Heart left ventricle (tissue), 13 donors: ENCODE results near the gene HNRNPR.

Source experiments
- CTCF ChIP-seq, 12 donors: fragments of 200-600 bp; sonication (generic) in 4 of 12; IDR thresholded peaks; one replicate each; pipeline versions ENCODE4 v1.5.0 to v1.8.0; 2018 to 2022; ENCODE audit warnings: antibody characterized with exemption in 12 of 12, mild to moderate bottlenecking in 5 of 12
- POLR2A ChIP-seq, 2 donors: fragments of 450-650 bp; IDR thresholded peaks; one replicate each; pipeline ENCODE4 v1.6.1; 2017; ENCODE audit warnings: antibody characterized with exemption in 2 of 2, mild to moderate bottlenecking in 2 of 2, moderate library complexity in 2 of 2
- donor health status: ischemic (EF 13 %, LVEDD 7.1; RV severe dilation, severe dysfunction).
- donor health status: DM: no; HTN: yes; CAD: no.
- donor health status: DM: no; HTN: no; CAD: no.
- donor health status: ischemic (EF 25% LVEDD 6.9; RV normal size, moderate dysfunction).
- donor health status: ischemic (EF 25% LVEDD 5.7; RV mildly dilated, moderate dysfunction).
- donor health status: ischemic (EF 35%, LVEDD 5.7; RV mildly dilated, moderate dysfunction).
- donor health status: nonischemic (EF 11% LVEDD 7.7; RV severe dilation, severe dysfunction).
- donor health status: DM: yes; HTN: yes; CAD: no.
- donor health status: PGD.
- donor health status: ischemic (EF 29% LVEDD 5.4; RV normal size, mild dysfunction).
- donor health status: nonischemic (EF 23%, LVEDD 6.1; RV moderate dilation, normal function).

DNA sequence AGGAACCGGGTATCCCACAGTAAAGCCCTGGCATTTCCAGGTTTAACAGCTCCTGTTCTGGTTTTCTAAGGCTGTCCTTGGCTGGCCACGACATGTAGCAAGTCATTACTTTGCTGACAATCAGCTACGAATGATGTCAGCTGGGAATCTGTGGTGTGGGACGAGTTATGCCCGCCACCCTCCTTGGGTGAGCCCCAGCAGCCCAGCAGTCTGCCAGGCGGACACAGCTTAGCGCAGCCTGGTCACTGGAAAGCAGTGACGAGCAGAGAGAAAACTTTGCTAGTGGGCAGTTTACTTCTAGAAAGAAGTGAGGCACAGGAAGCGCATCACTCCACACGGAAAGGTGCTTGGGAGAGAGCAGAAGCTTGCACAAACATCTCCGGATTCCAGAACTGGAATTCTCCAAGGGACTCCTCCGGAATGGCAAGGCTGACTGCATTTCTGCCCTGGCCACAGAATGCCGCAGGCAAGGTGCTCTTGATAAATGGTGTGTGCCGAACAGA lies 41.1 kb upstream of the HNRNPR start:
- TF ChIP-seq CTCF (IDR thresholded peaks at IDR 0.05) (no peak), POLR2A (IDR thresholded peaks at IDR 0.05) (no peak)
